Measurements from ENCODE around the gene MED14.
"Not testable (repeated sequence)": the region's sequence is repeated elsewhere in the genome, so short reads cannot be mapped to it uniquely, and the experiment has no call there.

Gene MED14

DNA sequence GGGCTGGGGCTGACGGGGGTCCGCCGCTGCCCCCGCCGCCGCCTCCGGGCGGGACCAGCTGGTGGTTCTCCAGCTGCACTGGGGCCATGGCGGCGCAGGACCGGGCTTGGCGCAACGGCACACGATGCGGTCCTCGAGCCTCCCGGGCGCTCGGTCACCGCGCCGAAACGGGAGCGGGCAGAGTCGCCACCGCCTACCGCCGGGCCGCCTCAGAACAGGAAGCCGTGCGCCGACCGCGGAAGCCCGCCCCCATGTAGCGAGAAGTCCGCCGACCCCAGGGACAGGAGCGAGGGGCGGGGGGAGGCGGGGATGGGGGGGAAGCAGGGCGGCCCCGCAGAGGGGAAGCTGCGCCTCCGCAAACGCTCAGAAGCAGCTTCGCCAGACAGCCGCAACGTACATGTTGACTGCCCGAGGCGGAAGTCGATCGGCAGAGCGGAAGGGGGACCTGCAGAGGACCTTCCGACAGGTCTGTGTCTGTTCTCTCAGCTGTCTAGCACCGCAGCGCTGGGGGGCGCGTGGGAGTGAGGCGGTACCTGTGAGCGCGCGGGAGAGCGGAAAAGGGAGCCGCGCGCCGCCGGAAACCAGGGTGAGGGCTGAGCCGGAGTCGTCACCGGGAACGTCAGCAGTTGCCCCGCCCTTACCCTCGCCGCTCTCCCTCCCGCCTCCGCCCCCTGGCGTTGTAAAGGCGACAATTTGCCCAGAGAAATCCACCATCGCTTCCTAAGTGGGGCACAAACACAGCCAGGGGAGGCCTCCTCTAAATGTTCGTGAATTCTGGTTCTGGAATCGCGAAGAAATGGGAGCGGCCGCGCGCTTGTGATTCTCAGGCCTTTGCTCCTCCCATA is at the start of gene MED14:
TSS of gene MED14 (minus strand) at position 218 of the 845 bp plus-strand sequence. CDS start at position 88, 130 bp downstream.
- DNase-seq = peak; percentile 85

DNA sequence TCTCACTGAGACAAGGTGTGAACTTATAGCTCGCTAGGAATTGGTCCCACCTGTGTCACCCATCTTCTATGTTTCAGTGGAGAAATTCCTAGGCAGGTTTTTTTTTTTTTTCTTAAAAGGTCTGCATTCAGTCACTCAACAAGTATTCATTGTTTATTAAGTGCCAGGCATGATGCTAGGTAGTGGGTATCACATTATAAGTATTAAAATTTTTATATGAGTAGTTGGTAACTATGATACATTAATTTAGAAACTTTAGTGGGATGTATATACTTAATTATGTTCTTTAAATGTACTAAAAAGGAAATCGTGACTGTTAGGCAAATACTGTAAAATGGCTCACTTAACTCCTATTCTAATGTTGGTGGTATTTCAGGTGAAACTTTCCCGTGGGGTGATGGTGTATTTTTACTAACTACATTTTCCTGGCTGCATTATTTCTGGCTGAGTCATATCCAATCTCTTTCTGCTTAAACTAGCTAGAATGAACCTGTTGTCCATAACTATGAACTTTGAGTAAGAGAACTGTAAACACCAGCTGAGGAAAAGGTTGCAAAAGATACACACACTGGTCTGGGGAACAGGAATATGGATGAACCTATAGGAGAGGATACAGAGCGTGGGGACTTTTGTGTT is 49.3 kb upstream of the MED14 start:
- DNase-seq = no peak

DNA sequence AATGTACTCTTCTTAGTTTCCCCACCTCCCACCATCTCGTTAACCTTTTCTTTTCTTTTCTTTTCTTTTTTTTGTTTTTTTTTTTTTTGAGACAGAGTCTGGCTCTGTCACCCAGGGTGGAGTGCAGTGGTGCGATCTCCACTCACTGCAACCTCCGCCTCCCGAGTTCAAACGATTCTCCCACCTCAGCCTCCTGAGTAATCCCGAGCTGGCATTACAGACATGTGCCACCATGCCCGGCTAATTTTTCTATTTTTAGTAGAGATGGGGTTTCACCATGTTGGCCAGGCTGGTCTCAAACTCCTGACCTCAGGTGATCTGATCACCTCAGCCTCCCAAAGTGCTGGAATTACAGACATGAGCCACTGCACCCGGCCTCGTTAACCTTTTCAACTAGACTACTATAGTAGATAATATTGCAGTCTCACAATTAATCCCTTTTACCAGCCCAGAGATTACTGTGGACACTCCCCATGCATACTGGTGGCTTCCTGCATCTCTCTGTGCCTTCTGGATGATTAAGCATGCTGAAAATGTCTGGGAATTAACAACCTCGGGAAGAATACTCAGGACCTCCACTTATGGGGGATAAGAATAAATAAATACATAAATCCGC is 47.4 kb upstream of the MED14 start:
- DNase-seq = not testable (repeated sequence)

DNA sequence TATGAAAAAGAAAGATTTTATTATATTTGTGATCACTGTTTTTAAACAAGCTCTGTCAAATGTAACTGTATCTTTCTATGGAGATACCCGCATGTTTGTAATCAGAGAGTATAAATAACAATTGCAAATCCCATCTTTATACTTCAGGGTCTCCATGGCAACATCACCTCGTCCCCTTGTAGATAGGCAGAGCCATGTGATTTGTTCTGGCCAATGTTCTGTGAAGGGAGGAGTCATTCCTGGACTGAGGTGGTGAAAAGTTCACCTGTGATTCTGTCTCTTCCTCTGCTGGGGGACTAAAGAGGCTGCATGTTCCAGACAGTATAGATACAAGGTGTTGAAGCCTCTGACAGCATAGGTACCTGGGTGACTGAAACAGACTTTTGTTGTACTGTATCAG is 45.6 kb upstream of the MED14 start:
- DNase-seq = no peak

DNA sequence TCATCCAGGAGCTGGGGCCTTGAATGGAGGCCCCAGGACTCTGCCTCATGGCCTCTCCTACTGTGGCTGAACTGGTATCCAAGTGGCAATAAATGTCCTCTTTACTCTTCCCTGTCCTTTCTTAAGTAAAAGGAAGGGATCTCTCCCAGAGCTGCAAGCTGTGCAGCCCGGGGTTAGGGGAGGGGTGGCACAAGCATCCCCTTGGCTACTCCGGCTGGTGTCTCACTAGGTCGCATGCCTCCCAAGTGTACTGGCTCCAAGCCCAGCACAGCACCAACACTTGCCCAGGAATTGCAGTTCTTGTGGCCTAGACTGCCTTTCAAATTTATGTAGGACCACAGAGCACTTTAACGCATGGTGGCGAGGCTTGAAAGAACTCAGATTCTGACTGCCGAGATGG is 44.7 kb upstream of the MED14 start:
- no peak for DNase-seq

DNA sequence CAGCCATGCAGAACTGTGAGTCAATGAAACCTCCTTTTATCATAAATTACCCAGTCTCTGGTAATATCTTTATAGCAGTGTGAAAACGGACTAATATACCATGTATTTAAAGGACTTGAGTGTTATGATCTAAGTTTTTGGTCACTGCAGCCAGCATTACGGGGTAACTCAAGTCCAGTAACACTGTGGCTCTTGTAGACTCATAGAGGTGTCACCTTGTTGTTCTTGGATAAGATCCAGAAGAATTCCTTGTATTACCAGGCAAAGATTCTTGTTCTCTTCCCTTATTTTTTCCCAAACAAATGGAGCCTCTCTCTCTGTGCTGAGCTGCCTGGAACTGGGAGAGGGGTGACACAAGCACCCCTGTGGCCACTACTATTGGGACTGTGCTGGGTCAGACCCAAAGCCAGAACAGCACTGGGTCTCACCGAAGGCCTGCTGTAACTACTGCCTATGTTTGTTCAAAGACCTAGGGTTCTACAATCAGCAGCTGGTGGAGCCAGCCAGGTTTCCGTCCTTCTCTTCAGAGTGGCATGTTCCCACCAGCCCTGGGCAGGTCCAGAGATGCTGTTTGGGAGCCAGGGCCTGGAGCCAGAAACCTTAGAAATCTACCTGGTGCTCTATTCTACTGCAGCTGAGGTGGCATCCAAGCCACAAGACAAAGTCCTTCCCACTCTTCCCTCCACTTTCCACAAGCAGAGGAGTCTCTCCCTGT is 43.7 kb upstream of the MED14 start:
- no peak for DNase-seq

DNA sequence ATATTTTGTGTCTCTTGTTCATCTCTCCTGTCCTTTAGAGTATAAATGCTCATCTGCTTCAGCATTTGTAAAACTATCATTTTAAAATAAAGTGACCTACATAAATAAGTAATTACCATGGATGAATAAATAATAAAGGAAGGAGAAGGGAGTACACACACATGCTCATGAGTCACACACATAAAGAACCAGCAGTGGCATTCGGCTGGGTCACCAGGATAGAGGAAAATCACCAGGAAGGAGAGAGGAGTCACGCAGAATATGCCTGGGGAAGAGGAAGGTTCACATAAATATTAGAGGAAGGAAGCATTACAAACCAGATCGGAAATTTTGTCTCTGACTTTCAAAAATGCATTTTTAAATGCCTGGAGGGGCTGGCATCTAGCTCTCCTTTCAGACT is 38.5 kb upstream of the MED14 start:
- DNase-seq = no peak

DNA sequence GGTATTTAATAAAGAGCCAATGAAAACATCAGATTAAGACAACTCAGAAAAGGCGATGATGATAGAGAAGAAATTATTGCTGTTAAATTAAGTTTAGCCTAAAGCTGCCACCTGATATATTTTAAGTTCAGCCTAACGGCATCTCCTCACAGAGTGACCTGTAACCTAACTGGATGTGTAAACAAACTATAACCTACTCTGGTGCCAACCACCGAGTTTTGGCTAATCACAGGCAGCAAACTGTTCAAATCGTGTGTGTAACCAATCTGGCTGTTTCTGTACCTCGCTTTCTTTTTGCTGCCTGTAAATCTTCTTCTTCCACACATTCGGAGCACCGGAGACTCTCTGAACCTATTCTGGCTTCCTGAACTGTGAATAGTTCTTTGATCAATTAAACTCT is 37.8 kb upstream of the MED14 start:
- no peak for DNase-seq

DNA sequence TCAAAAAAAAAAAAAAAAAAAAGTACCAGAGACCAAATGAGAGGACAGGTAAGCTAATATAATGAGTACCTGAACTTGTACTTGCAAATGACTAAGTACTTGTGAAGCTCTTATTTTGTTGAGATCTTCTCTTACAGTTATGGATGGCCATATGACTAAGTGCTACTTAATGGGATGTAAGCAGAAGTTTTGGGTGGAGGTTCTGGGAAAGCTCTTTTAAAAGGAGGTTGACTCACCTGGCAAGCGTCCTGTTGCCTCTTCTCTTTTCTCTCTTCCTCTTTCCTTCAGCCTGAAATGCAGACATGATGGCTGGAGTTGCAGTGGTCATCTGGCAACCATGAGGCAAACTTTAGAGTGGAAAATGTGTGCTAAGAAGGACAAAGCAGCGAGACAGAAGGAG is 36.9 kb upstream of the MED14 start:
- DNase-seq = no peak

DNA sequence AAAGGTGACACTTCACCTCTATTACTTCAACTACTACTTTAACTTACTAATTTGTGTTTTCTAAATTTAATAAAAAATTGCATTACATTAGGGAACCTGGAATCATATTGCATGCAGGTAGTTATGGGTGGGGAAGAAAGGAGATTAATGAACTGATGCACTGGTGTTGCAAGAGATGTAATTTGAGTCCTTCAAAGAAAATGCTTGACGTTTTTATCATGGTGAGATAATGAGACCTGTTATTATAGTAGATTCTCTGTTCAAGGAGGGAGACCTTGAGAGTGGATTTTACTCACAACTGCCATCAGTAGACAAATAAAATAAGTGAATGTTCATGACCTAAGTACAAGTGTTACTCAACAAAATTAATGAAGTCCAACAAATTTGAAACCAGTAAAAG is 26.4 kb upstream of the MED14 start:
- DNase-seq = no peak

DNA sequence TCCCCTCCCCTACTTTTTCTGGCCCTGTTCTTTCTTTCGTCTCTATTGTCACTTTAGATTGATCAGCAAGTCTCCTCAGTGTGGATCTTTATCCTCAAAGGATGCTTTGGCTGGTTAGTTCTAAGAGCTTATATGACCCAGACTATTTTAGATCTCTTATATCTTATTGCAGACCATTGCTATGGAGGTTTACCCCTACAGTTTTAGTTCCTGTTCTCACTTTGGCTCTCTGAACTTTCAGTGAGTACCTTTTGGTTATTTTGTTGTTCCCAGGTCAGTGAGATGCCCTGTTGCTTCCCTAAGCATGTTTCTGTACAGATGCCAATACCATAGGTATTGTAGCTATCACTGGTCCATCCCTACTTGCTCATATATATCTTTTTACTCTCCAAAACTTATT is 24.0 kb upstream of the MED14 start:
- no peak for DNase-seq

DNA sequence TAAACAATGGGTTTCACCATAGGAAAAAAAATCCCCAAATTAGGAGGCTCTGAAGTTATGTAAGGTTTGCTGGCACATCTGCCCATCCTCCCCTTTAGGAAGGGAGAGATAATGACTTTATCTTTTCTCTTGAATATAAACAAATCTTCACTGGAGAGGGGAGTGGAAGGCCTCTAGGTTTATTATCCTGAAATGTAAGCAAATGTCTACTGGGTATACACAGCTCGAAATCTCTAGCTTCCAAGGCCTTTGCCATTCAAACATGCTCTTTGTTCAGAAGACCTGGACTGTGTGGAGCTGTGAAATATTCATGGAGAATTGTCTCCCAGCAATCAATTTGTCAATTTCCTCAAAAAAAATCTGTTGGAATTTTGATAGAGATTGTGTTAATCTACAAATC is 21.7 kb upstream of the MED14 start:
- no peak for DNase-seq

DNA sequence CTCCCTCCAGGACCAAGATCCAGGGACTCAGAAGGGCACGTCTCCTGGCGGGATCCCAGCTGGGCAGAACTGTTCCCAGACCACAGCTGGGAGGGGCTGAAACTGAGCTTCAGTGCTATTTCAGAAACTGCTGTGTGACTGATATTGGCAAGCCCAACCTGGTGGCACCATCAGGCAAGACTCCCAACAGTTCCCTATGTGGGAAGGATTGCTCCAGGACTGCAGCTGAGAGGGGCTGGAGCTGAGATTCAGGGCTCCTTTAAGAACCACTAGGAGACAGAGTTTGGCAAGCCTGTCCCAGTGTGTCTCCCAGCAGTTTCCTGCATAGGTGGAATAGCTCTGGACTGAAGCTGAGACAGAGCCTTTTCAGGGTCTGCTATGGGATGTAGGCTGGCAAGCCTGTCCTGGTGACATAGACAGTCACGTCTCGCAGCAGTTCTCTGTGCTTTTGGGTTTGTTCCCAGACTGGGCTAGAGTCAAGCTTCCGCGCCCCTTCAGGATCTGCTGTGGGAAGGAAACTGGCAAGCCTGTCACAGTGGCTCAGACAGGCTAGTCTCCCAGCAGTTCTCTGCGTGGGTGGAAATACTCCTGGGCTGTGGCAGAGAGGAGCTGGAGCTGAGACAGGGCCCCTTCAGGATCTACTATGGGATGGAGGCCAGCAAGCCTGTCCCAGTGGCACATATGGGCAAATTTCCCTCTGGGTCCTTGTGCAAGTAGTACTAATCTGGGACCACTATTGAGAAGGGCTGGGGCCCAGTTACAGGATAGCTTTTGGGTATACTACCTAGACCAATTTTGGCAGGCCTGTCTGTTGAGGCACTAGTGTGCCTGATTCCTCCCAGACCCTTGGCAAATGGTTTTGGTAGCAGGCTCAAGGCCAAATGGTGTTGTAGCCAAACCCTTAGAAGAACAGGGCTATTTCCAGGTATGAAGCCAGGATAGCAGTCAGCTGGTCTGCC is 20.2 kb upstream of the MED14 start:
- DNase-seq = no peak

DNA sequence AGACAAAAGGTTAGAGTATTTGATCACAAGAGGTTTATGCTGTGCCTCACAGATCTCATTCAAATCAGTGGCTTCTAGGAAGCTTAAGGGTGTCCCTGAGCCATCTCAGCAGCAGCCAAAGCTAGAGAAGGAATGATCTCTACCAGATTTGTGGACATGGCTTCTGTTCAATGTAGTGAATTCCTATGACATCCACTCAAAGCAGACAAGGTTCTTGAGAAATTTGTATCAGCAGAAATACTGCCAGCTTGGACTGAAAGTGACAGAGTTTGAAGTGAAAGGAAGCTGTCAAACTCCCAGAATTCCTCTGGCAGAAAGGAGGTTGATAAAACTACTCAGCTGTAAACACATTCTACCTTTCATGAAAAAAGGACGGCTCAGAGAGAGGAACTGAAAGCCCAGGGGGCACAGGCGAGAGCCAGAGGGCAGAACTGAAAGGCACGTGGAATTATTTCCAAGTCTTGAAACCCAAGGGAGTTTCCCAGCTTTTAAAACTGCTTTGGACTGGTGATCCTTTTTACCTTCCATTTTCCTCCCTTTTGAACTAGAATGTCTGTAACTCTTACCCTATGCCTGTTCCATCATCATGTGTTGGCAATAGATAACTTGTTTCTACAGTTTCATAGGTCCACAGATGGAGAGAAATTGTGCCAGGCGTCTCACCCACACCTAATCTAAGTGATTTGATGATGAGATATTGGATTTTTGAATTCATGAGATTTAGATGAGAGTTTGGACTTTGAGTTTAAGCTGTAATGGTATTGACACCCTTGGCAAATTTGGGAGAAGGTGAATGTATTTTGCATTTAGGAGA is 14.5 kb upstream of the MED14 start:
- DNase-seq = no peak

DNA sequence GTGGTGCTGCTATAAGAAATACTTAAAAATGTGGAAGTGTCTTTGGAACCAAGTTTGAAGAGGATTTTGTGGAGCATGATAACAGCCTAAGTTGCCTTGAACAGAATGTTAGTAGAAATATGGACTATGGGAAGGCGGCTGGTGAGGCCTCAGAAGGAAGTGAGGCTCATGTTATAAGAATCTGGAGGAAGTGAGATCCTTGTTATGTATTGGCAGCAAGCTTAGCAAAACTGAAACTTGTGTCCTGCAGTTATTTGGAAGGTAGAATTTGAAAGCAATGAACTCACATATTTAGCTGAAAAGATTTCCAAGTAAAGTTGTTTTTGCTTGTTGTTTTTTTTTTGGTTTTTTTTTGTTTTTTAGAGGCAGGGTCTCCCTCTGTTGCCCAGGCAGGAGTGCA is 13.6 kb upstream of the MED14 start:
- DNase-seq = no peak

DNA sequence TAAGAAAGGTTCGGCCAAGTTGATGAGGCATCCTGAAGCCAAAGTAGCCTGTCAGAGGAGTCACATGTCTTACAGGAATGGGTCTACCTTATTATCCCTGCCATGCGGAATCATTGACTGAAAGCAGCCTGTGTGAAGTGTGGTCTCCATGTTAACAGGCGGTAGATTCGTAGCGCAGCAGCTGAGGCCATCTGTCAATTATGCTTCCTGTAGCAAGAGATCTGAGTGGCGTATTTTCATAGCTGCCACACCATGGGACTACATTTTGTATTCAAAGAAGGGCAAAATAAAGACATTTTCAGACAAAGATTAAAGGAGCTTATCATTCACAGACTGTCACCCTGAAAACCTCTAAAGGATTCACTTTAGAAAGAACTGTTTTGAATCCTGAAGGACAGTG is 11.2 kb upstream of the MED14 start:
- DNase-seq = peak; percentile 73

DNA sequence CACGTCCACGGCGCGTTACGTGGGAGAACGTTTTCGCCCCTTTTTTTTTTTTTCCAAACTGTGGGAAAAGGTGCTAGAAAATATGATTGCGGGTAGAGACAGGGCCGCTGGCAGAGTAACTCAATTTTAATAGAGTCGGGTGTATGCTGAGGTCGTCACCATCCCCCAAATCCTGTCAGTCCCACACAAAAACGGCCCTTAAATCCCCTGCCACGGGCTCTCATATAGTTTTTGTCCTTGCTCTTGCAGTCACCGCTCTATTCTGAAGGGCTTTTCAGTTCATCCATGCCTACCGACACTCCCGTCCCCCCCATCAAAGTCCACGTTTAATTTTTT is 796 bp upstream of the MED14 start:
- DNase-seq = no peak

DNA sequence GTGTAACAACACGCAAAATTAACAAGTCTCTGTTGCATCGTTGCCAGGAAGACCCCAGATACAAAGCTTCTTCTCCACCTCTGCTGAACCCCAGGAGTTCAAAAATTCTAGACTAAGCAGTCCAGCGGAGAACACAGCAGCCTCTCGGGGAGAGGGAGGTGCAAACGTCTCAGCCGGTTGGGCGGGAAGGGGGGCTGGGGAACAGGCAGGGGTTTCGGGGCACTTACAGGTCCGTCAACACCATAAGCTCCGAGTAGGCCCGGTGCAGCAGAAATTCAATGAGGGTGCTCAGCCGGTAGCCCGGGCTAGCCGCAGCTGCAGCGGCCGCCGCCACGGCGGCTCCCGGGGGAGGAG is 394 bp downstream of the MED14 start:
- DNase-seq = no peak

DNA sequence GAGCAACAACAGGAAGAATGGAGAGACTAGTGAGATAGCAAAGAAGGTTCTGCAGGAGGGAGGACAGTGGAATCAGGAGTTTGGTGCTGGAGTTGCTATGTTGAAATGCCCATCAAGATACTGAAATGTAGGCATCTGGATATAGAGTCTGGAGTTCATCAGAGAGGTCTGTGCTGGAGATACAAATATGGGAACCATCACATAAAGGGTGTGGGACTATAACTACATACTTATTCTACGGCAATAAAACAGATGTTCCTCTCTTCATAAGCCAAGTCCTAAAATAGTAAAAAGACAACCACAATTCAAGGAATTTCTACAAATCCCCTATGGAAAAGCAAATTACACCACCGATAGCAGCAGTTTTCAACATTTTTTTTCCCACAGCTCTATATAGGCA is 1.6 kb downstream of the MED14 start:
- DNase-seq = no peak

DNA sequence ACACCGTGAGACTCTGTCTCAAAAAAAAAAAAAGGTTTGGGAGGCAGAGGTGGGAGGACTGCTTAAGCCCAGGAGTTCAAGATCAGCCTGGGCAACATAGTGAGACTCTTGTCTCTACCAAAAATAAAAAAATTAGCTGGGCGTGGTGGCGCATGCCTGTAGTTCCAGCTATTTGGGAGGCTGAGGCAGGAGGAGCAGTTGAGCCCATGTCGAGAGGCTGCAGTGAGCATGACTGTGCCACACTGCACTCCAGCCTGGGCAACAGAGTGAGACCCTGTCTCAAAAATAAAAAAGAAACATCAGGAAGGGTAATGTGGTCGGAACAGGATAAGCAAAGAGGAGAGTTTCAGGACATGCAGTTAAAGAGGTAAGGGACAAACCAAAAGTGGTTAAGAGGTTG is 2.8 kb downstream of the MED14 start:
- DNase-seq = not testable (repeated sequence)
